ENCODE data around the gene ARV1.
"Not testable (repeated sequence)": the region's sequence is repeated elsewhere in the genome, so short reads cannot be mapped to it uniquely, and the experiment has no call there.

ARV1 gene

DNA sequence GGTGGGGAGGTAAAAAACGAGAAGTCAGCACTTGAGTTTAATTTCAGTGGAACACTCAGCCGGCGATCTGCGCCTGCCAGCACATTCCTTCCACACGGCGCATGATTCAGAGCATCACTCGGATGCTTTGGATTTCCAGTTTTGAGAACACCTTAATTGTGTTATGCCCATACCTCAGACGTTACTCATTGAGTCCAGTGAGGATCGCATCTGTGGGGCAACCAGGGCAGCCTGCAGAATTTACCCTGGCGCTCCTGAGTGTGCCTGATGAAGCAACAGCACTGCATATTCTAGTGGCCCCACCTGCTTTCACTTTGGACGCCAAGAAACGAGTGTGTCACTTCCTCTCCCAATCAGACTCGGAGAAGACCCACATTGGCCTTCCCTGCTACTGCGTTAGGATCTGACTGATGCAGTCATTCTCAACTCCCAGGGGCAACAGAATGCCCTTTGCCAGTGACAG is 41.3 kb downstream of the ARV1 start:
- DNase-seq, result no peak

DNA sequence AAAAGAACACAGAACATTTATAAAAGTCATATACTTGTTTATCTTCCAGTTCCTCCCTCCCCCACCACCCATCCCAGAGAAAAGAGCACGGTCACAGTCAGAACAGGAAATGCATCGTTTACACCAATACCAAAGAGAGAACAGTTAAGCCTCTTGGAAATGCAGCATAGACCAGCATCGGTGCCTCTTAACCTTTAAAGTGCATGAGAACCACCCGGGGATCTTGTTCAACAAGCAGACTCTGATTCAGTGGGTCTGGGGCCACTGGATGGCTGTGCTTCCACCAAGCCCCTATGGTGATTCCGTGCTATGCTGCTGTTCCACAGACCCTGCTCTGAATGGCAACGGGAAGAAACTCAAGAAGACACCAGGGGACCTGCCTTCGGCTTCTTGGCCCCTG is 41.9 kb downstream of the ARV1 start:
- no peak for DNase-seq

- DNase-seq, result no peak
These were observed 42.7 kb downstream of the ARV1 start for GRCh38 chr1:231021540-231022031.

- DNase-seq, result not testable (repeated sequence)
These were observed 43.6 kb downstream of the ARV1 start for GRCh38 chr1:231022543-231022942.

DNA sequence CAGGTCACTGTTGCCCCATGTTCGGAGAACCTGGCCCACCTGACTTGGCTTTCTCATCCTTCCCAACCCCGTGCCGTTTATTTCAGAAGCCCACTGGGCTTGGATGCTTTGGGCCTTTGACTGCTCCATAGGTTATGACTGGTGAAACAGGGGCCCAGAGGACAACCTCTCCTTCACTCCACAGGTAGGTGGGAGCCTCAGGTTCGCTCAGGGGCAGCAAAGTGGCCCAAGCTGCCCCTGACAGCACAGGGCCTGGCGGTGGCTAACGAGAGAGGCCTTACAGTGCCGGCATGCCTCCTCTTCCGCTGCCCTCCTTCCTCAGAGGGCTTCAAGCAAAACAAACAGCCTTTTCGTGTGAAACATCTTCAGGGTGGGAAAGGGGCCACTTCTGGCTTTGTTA is 44.3 kb downstream of the ARV1 start:
- no peak for DNase-seq

DNA sequence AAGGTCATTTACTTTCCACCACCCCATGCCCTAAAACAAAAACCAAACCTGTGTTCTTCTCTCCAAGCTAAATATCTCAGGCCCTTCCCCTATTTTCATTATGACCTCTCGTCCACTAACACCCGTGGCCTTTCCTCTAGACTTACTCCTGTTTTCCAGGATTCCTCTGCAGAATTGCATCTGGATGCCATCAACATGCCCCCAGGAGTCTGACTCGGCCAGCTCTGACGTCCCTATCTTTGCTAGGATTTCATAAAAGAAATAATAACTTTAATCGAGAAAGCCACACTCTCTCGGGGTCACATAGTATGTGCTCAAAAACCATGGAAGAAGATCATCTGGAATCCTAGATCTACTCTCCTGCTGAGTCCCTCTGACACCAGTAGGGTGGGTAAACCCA is 47.7 kb downstream of the ARV1 start:
- no peak for DNase-seq

DNA sequence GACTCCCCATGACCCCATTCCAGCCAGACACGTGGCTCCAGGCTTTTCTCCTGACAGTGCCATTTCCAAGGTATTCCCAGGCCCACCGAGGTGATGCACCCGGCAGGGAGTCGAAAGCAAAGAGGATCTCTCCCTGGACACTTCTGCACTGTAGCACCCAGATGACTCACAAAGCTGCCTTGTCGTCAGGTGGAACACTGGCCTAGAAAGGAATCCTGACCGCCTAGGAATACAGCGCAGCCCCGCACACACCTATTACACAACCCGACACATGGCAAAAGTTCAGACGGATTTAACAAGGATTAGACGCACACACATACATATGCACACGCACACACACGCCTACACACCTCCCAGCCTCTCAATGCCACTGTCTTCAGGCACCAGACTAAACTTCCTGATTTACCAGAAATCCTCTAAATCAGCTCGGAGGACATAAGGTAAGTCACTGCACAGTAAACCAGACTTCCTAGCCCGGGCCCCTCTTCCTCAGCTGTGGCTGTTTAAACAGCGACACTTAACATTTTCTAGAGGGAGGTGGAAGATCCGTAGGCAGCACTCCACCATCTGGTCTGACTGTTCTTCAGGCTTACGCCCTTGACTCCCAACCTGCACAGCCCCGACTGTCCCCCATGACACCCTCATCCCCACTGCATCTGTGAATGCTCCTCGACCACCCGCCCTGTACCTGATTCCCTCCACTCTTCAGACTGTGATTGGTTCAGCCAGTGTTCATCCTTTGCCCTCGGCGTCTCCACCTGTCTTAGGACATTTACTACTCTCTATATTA is 48.4 kb downstream of the ARV1 start:
- DNase-seq, result no peak

DNA sequence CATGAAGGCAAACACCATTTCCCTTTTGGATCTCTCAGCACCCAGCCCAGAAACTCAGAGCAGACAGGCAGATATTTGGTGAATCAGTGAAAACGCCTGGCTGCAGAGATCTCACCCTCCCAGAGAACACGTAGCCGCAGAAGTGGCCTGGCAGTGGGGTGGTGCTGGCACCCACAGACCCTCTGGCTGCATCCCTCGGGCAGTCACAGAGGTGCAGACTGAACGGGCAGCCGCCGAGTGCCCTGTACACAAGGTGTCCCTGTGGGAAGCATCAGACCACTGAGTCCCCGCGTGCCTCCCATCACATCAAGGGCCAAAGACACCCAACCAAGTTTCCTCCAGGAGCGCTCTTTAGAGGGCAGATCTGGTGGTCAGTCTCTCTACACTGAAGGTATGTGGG is 49.1 kb downstream of the ARV1 start:
- no peak for DNase-seq

DNA sequence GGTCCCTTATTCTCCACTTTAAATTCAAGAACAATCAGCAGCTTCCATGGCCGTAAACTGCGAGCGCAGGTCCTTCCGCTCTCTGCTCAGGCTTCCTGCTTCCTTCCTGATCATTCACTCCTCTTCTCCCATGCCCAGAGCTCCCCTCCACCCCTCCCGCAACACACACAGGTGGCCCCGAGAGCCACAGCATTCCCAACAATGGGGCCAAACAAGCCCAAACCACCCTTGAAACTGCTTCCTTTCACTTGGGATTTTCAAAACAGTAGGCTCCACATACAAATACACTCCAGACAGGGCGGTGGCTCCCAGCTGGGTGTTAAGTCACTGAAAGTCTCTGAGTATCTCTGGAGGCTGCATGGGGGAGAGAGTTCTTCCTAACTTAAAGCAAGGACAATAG is 49.8 kb downstream of the ARV1 start:
- DNase-seq, result no peak

DNA sequence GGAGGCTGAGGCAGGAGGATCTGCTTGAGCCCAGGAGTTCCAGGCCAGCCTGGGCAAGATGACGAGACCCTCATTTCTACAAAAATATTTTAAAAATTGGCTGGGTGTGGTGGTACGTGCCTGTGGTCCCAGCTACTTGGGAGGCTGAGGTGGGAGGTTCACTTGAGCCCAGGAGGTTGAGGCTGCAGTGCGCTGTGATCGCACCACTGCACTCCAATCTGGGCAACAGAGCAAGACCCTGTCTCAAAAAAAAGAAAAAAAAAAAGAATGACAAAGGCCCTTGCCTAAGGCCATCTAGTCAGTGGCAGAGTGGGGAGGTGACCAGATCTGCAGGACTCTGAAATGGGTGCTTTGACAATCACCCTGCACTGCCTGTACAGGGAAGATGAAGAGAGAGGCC is 50.4 kb downstream of the ARV1 start:
- not testable (repeated sequence) for DNase-seq

- DNase-seq, result no peak
These were observed 50.9 kb downstream of the ARV1 start for GRCh38 chr1:231029841-231030240.

GRCh38 chr1:231032963-231033362 is 54.1 kb downstream of the ARV1 start:
- no peak for DNase-seq

DNA sequence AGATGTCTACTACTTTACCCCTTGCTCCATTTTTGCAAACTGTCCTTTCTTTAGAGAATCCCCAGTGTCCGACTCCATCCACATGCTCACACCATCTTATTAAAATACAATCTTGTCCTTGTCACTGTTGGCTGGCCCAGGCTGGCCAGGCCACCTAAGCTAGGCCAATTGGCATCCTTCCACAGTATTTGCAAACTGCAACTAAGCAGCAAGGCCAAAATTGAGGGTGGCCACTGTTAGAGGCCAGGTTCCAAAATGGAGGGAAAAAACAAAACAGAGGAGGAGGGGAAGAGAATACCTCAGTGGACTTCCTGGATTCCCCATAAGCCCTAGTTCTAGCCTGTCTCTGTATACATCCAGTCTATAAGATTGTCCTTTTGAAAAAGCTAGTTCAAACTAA is 56.9 kb downstream of the ARV1 start:
- no peak for DNase-seq

- DNase-seq, result no peak
These were observed 57.5 kb downstream of the ARV1 start for GRCh38 chr1:231036416-231036815.

- DNase-seq, result peak; percentile 28
These were observed 59.0 kb downstream of the ARV1 start for GRCh38 chr1:231037585-231038517.

GRCh38 chr1:231039161-231040018 is 60.5 kb downstream of the ARV1 start:
- DNase-seq, result peak; percentile 39

DNA sequence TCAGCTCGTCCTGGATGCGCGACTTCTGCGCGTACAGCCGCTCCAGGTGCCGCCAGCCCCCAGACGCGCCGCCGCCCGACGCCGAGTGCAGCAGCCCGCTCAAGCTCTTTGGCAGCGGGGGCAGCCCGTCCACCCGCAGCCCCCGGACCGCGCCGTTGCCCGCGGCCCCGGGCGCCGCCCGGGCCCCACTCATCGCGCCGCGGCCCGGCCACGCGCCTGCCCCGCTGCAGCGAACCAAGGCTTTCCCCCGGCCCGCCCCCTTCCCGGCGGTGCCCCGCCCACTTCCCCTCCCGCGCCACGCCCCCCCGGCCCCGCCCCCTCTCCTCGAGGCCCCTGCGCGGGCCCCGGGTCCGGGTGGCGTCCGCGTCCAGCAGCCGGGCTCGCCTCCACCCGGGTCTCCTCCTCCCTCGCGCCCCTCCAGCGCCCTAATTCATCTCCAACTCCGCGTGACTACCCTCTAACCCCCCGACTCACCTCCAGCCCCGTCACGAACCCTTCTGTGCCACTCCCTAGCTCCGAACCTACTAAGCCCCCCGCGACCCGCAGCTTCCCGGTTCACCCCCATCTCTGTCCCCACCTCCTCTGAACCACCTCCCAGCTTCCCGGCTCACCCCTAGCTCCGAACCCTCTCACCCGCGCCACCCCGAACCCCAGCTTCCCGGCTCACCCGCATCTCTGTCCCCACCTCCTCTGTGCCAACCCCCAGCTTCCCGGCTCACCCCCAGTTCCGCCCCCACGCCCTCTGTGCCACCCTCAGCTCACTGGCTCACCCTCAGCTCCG is 61.3 kb downstream of the ARV1 start, which contains the start of gene FAM89A:
TSS of gene FAM89A (minus strand) at position 236 of the 781 bp plus-strand sequence. CDS start at position 193, 43 bp downstream.
- DNase-seq, result peak; percentile 59

DNA sequence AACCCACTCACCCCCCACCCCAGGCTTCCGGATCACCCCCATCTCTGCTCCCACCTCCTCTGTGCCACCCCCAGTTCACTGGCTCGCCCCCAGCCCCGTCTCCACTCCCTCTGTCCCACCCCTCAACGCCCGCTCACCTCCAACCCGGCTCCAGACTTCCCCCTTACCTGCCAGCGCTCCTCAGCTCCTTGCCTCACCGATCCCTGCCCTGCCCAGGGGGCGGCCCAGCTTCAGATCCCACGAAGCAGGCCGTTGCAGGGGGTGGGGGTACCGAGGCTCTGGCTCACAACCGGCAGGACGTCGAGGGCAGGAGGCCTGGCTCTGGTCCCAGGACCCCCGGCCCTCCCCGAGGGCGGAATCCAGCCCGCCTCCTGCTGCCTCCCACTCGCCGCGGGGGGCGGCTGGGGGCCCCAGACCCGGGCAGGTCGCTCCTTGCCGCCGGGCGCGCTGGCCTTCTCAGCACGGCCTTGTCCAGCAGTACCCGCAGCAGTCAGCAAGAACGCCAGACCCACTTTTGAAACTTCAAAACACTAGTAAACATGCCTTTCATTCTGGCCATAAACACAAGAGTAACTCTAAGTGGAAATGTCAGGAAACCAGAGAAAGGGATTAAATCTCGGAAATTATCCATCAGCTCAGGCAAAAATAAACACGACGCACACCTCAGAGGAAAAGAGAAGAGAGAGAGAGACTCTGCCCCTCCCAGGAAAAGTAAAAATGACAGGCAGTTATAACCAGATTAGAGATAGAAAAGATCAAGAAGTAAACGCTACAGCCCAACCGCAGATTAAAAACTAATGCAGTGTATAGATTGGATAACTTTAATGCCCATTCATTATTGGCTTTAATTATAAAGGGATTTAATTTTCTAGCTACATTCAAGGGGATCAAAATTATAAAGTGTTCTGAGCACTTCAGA is 62.2 kb downstream of the ARV1 start:
- DNase-seq, result no peak

- no peak for DNase-seq
These were observed 62.9 kb downstream of the ARV1 start for GRCh38 chr1:231041719-231042261.

DNA sequence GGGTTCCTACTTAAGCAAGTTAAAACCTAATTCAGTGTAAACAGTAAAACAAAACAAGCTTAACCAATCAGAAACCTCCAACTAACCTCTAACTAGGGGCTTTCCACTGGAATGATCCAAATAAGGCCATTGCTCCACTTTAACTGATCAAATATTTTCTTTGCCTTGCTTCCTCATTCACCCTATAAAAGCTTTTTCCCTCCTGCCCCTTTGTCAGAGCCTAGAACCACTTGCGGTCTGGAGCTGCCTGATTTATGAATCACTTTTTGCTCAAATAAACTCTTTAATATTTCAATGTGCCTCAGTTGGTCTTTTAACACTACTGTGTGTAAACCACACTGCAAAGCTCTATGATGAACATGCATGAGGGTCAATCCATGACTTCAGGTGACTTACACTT is 65.7 kb downstream of the ARV1 start:
- DNase-seq, result no peak
